HepG2 (cell line): ENCODE results near the gene ULBP2. TPM values are rescaled to one million over a fixed set of nuclear protein-coding genes. Genes with fewer than 3 reads are reported as not detected.
"Not testable (repeated sequence)": the region's sequence is repeated elsewhere in the genome, so short reads cannot be mapped to it uniquely, and the experiment has no call there.

ENCODE experiments used
- ATAC-seq: fragments of 200-7000 bp; cut with Tn5 transposase; 3 replicates; pipeline ENCODE4 v1.9.1; 2020; ENCODE audit warnings: mild to moderate bottlenecking, moderate library complexity
- BruUV-seq: library from RNA; stranded (reverse); fragments of 400-500 nt; replicated peaks from 2 replicates; lab custom pipeline; 2021; lab: Mats Ljungman, UMichigan
- CTCF ChIA-PET: fragments of 300-600 bp; formaldehyde crosslinking; extraction: SDS; loops from one replicate; lab custom pipeline; 2021; ENCODE audit warnings: low total read pairs, inconsistent platforms, low intra/inter-chr PET ratio; lab: Yijun Ruan, JAX
- POLR2A ChIA-PET: fragments of 350-600 bp; sonication (Branson Sonifier 250); formaldehyde crosslinking; loops from one replicate; lab custom pipeline; 2020; ENCODE audit warnings: antibody characterized with exemption, inconsistent platforms; lab: Yijun Ruan, JAX
- DNase-seq: peaks from one replicate; pipeline ENCODE4 v3.0.0-alpha.2; 2015; ENCODE audit warnings: low spot score
- FAIRE-seq: peaks from 3 replicates; lab custom pipeline; 2011; peaks lifted over from hg19 to GRCh38; lab: Jason Lieb, UNC
- H2AFZ ChIP-seq: one replicate; pipeline ENCODE4 v1.6.1; 2011; ENCODE audit warnings: low read length, inconsistent platforms
- H3K27ac ChIP-seq: fragments of 300-600 bp; 3 replicates; pipeline ENCODE4 v1.8.0; 2011; ENCODE audit warnings: mixed run types, mild to moderate bottlenecking, mixed read lengths, low read length, inconsistent platforms; ENCODE audit not compliant: insufficient read depth; ENCODE audit errors: extremely low read length
- H3K27me3 ChIP-seq, 2 experiments: fragments of 200-600 bp in 1 of 2; 2 replicates in 1 of 2; 3 replicates in 1 of 2; pipeline versions ENCODE4 v1.6.0 to v1.8.0; 2011; ENCODE audit warnings: low read length in 2 of 2, mild to moderate bottlenecking in 2 of 2, moderate library complexity in 2 of 2, inconsistent platforms in 1 of 2; ENCODE audit not compliant: insufficient read depth in 2 of 2, control insufficient read depth in 1 of 2
- H3K36me3 ChIP-seq, 2 experiments: fragments of 200-600 bp in 1 of 2; replicated peaks in 1 of 2; 2 replicates in 1 of 2; 3 replicates in 1 of 2; pipeline versions ENCODE4 v1.5.1 to v1.8.0; 2011; ENCODE audit warnings: low read length in 2 of 2, inconsistent platforms in 1 of 2; ENCODE audit not compliant: insufficient read depth in 2 of 2, control insufficient read depth in 1 of 2
- H3K4me1 ChIP-seq: 2 replicates; pipeline ENCODE4 v1.5.1; 2012; ENCODE audit warnings: low read length, inconsistent platforms; ENCODE audit not compliant: insufficient read depth
- H3K4me2 ChIP-seq: 2 replicates; pipeline ENCODE4 v1.6.0; 2011; ENCODE audit warnings: low read depth, low read length, inconsistent platforms
- H3K4me3 ChIP-seq, 3 experiments: fragments of 200-600 bp in 1 of 3; sonication (generic), shearing (Covaris generic) in 1 of 3; replicated peaks in 1 of 3; 2 replicates each; pipeline ENCODE4 v1.5.1; 2011 to 2016; ENCODE audit warnings: low read length in 3 of 3, inconsistent platforms in 2 of 3, low read depth in 2 of 3, mild to moderate bottlenecking in 2 of 3, control low read depth in 1 of 3, mixed read lengths in 1 of 3; ENCODE audit not compliant: insufficient read depth in 1 of 3
- H3K79me2 ChIP-seq: one replicate; pipeline ENCODE4 v1.6.1; 2011; ENCODE audit warnings: low read length, inconsistent platforms; ENCODE audit not compliant: insufficient read depth
- H3K9ac ChIP-seq: 2 replicates; pipeline ENCODE4 v1.6.0; 2011; ENCODE audit warnings: mild to moderate bottlenecking, low read depth, low read length, inconsistent platforms; ENCODE audit not compliant: insufficient read depth
- H3K9me3 ChIP-seq: 2 replicates; pipeline ENCODE4 v1.5.1; 2012; ENCODE audit warnings: mild to moderate bottlenecking, low read length
- H4K20me1 ChIP-seq: 2 replicates; pipeline ENCODE4 v1.6.0; 2011; ENCODE audit warnings: inconsistent platforms, mild to moderate bottlenecking, low read length, moderate library complexity; ENCODE audit not compliant: insufficient read depth
- MYPOP ChIP-seq: sonication (generic); formaldehyde crosslinking; IDR thresholded peaks from 2 replicates; pipeline ENCODE4 v1.8.1; 2023; ENCODE audit warnings: mild to moderate bottlenecking, moderate library complexity, missing genetic modification reagents
- ZNF3 ChIP-seq: IDR thresholded peaks from 2 replicates; pipeline ENCODE4 v1.7.0; 2017; ENCODE audit warnings: inconsistent platforms
- ZNF331 ChIP-seq: sonication (generic); formaldehyde crosslinking; IDR thresholded peaks from 2 replicates; pipeline ENCODE4 v1.4.0; 2020; ENCODE audit warnings: missing genetic modification reagents
- ZNF609 ChIP-seq: sonication (generic); formaldehyde crosslinking; IDR thresholded peaks from 2 replicates; pipeline ENCODE4 v1.4.0; 2020; ENCODE audit warnings: mild to moderate bottlenecking, missing genetic modification reagents, borderline replicate concordance
- WGBS: methylation state at CpG from one replicate; pipeline ENCODE4 v1.1.6; 2017; ENCODE audit warnings: low lambda C conversion rate; 5-methylcytosine and 5-hydroxymethylcytosine counted together
- in situ Hi-C: cut with HindIII; loops from 2 replicates; pipeline ENCODE4 v1.10.0; 2017; ENCODE audit warnings: low pct_unique_long_range_greater_than_20kb; ENCODE audit not compliant: extremely low pct_ligation_motif_present
- intact Hi-C: fragments of 100-400 bp; cut with micrococcal nuclease; formaldehyde crosslinking; loops from one replicate; pipeline ENCODE4 v1.10.0; 2022; ENCODE audit not compliant: unreplicated experiment
- polyA plus RNA-seq, 8 experiments: library from polyadenylated mRNA; depleted of rRNA in 3 of 8; stranded (reverse) in 7 of 8; unstranded in 1 of 8; fragments of >200 nt; fragmentation: Illumina TruSeq in 4 of 8; extraction: Trizol in 4 of 8; gene quantifications; 2 replicates each; pipeline versions ENCODE4 v1.2.1 to v1.2.3, GENCODE V29; 2011 to 2016; ENCODE audit warnings: low read depth in 4 of 8, missing spikeins in 1 of 8, mixed read lengths in 1 of 8; ENCODE audit not compliant: insufficient read depth in 1 of 8
- total RNA-seq, 5 experiments: library from RNA; depleted of rRNA; stranded (reverse); fragments of >200 nt; fragmentation: Illumina TruSeq; extraction: Trizol; gene quantifications; 2 replicates each; pipeline ENCODE4 v1.2.3, GENCODE V29; 2016; ENCODE audit warnings: low read depth in 1 of 5

The ULBP2 gene
- total and polyA plus RNA-seq, 2 of the 13 experiments (the other 11 are each of a cell fraction or from before 2014, with no cell fraction given) = not detected

- POLR2A ChIA-PET, H3K36me3 ChIP-seq, CTCF ChIA-PET, ATAC-seq, FAIRE-seq, H2AFZ ChIP-seq, H3K4me2 ChIP-seq, H3K9ac ChIP-seq, H3K4me1 ChIP-seq, H3K79me2 ChIP-seq, in situ Hi-C loops, intact Hi-C loops, H3K9me3 ChIP-seq, H3K4me3 ChIP-seq, H4K20me1 ChIP-seq, H3K27ac ChIP-seq, BruUV-seq, DNase-seq: not testable (repeated sequence)
- H3K27me3 ChIP-seq = peaks cover 7 to 38% of the 10 kb centered on the region in 2 experiments; a peak in 3 of 5 replicates
- 7% methylated on average over 7 of the region's 7 CpGs for WGBS
Observed at GRCh38 chr6:149946631-149947030, 4.8 kb downstream of the ULBP2 start.

GRCh38 chr6:149947533-149947932 lies 5.7 kb downstream of the ULBP2 start:
- H3K9me3 ChIP-seq, ATAC-seq, H3K79me2 ChIP-seq, FAIRE-seq, in situ Hi-C loops, H3K9ac ChIP-seq, H3K4me2 ChIP-seq, H3K36me3 ChIP-seq, DNase-seq, intact Hi-C loops, H2AFZ ChIP-seq, H3K27ac ChIP-seq, CTCF ChIA-PET, H4K20me1 ChIP-seq, H3K4me1 ChIP-seq, POLR2A ChIA-PET, H3K4me3 ChIP-seq, BruUV-seq: not testable (repeated sequence)
- WGBS = no CpG with 5 or more reads among the region's 1 CpG
- H3K27me3 ChIP-seq = peaks cover 3 to 35% of the 10 kb centered on the region in 2 experiments; a peak in 3 of 5 replicates

- H3K9ac ChIP-seq = no peak overlapping the region
- CTCF ChIA-PET = no interaction called here
- H2AFZ ChIP-seq = no peak overlapping the region
- no peak overlapping the region for H3K4me2 ChIP-seq
- H3K9me3 ChIP-seq = no peaks in the 10 kb centered on the region
- H4K20me1 ChIP-seq = no peaks in the 10 kb centered on the region; the same call in 1 of the 2 replicates
- WGBS = 0% methylated on average over 1 of the region's 1 CpG
- peaks cover 10% of the 10 kb centered on the region for H3K4me1 ChIP-seq
- H3K36me3 ChIP-seq = no peaks in the 10 kb centered on the region
- BruUV-seq = no TSS peak
- in situ Hi-C loops = no loop called here
- FAIRE-seq = no peak
- H3K27ac ChIP-seq = no peak overlapping the region
- POLR2A ChIA-PET = no interaction called here
- DNase-seq = no peak
- intact Hi-C loops = no loop called here
- ATAC-seq = no peak
- no peaks in the 10 kb centered on the region for H3K79me2 ChIP-seq
- peaks cover 5 to 38% of the 10 kb centered on the region in 2 experiments for H3K27me3 ChIP-seq
- H3K4me3 ChIP-seq = no peak overlapping the region
- TF ChIP-seq ZNF609 = no peak
- TF ChIP-seq ZNF331 = no peak
- TF ChIP-seq MYPOP (CRISPR knock-in tag) = no peak
- TF ChIP-seq ZNF3 (CRISPR knock-in tag) = no peak
Observed at GRCh38 chr6:149948011-149948410, 6.2 kb downstream of the ULBP2 start.
